ENCODE data around the gene MYH9.
"Not testable (repeated sequence)": the region's sequence is repeated elsewhere in the genome, so short reads cannot be mapped to it uniquely, and the experiment has no call there.

The MYH9 gene

GRCh38 chr22:36289948-36290371, 97.8 kb downstream of the MYH9 start:
- not testable (repeated sequence) for FAIRE-seq

- no peak for FAIRE-seq
These were observed 98.3 kb downstream of the MYH9 start for GRCh38 chr22:36289406-36289870.

- FAIRE-seq: no peak
These were observed 99.0 kb downstream of the MYH9 start for GRCh38 chr22:36288571-36289405.

GRCh38 chr22:36287881-36288515, 99.8 kb downstream of the MYH9 start:
- FAIRE-seq: no peak

- peak; percentile 78 for FAIRE-seq
These were observed 101.4 kb downstream of the MYH9 start for GRCh38 chr22:36286096-36286957.

- no peak for FAIRE-seq
These were observed 102.2 kb downstream of the MYH9 start for GRCh38 chr22:36285545-36285944.

GRCh38 chr22:36285017-36285416, 102.8 kb downstream of the MYH9 start:
- no peak for FAIRE-seq

GRCh38 chr22:36284171-36284571, 103.6 kb downstream of the MYH9 start:
- FAIRE-seq: no peak

GRCh38 chr22:36282328-36282831, 105.4 kb downstream of the MYH9 start:
- FAIRE-seq: no peak

- no peak for FAIRE-seq
These were observed 105.9 kb downstream of the MYH9 start for GRCh38 chr22:36281781-36282327.

- FAIRE-seq: no peak
These were observed 107.4 kb downstream of the MYH9 start for GRCh38 chr22:36280379-36280778.

GRCh38 chr22:36279219-36279666, 108.5 kb downstream of the MYH9 start:
- FAIRE-seq: no peak

- no peak for FAIRE-seq
These were observed 110.1 kb downstream of the MYH9 start for GRCh38 chr22:36277482-36278291.

GRCh38 chr22:36274531-36274930, 113.2 kb downstream of the MYH9 start:
- FAIRE-seq: no peak

- not testable (repeated sequence) for FAIRE-seq
These were observed 115.8 kb downstream of the MYH9 start for GRCh38 chr22:36271951-36272350.

- not testable (repeated sequence) for FAIRE-seq
These were observed 116.5 kb downstream of the MYH9 start for GRCh38 chr22:36271231-36271630.

- FAIRE-seq: no peak
These were observed 119.8 kb downstream of the MYH9 start for GRCh38 chr22:36267896-36268485.

- FAIRE-seq: no peak
These were observed 120.7 kb downstream of the MYH9 start for GRCh38 chr22:36267058-36267457.

- not testable (repeated sequence) for FAIRE-seq
These were observed 123.7 kb downstream of the MYH9 start for GRCh38 chr22:36263886-36264664.

- not testable (repeated sequence) for FAIRE-seq
These were observed 124.5 kb downstream of the MYH9 start for GRCh38 chr22:36263216-36263673.
